HG02763 (cell line): ENCODE measurements around the gene CA10.

Source experiments
- ATAC-seq: cut with Tn5 transposase; IDR thresholded peaks from one replicate; pipeline ENCODE4 v1.9.1; 2021; ENCODE audit warnings: mild to moderate bottlenecking, moderate library complexity; ENCODE audit not compliant: unreplicated experiment

Gene CA10

DNA sequence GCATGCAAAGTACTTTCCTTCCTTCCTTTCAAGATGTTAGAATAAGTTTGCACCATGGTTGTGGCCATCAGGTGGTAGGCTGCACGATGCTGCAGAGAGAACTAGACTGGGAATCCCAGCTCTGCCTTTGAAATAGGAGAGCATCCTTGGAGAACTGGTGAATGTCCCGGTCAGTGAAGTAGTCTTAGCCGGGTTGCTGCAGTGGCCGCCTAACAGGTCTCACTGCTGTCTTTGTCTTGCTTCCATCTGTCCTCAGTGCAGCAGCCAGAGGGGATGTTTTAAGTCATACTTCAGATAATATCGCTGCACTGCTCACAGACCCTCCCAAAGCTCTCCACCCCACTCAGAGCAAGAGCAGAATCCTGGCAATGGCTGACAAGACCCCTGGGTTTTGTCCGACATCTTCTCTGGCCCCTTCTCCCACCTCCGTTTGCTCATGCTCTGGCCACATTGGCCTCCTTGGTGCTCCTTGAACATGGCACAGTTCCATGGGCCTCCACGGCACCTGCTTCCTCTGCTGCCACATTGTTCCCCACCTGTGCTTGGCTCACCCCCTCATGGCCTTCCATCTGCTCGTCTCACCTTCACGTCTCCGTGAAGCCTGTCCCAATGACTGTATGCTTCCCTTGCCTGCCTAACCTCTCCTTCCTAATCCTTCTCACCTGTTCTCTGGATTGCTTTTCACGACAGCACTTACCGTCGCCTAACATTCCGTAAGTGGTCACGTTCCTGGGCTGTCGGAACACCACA lies 458.3 kb downstream of the CA10 start:
- no peak for ATAC-seq

DNA sequence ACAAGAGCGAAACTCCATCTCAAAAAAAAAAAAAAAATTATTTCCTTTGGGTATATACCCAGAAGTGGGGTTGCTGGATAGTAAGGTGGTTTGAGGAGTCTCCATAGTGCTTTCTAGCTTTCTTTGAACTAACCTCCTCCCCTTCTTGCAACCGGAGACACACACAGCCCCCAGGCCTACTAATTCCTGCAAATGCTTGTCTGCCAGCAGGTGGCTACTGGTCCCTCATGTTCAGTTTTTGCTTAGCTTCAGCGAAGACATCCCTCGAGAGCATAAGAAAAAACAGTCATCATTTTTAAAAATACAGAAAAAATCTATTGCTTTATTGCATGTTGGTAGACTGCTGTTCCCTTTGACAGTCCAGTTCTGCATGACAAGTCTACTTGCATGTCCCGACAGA lies 459.2 kb downstream of the CA10 start:
- ATAC-seq = no peak

DNA sequence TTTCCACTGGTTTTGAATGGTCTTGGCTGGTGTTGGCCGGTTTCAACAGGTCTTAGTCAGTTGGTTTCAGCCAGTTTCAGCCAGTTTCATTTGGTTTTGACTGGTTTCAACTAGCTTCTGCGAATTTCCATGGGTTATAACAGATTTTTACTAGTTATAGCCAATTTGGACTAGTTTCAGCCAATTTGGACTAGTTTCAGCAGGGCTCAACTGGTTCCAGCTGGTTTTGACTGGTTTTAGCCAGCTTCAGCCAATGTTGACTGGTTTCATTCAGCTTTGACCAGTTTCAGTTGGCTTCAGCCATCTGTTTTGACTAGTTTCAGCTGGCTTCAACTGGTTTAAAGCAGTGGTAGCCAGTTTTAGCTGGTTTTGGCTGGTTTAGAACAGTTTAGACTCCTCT lies 465.6 kb downstream of the CA10 start:
- ATAC-seq = no peak

DNA sequence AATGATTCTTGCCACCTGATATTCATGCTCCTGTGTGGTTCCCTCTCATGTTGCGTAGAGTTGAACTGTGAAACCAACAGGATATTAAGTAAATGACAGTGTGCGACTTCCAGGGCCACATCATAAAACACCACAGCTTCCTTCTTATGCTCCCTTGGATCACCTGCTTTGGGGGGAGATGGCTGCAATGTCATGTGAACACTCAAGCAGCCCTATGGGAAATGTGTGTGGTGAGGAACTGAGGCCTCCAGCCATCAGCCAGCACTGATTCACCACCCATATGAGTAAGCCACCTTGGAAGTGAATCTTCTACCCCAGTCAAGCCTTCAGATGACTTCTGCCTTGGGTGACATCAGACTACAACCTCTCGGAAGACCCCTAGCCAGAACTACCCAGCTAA lies 470.6 kb downstream of the CA10 start:
- ATAC-seq = no peak

- no peak for ATAC-seq
Measured at GRCh38 chr17:51685287-51685909, 473.1 kb downstream of the CA10 start.

DNA sequence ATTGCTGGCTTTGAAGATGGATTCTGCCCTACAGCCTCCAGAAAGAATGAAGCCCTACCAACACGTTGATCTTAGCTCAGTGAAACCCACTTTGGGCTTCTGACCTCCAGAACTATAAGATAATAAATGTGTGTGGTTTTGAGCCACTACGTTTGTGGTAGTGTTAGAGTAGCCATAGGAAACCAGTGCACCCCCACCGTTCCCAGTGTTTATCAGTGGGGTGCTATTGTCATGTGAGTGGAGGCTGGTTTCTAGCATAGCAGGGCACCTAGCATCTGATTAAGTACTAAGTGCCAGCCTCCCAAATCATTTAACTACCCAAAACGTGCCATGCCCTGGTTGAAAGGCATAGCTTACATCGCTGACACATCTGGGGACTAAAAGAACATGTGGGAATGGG lies 474.3 kb downstream of the CA10 start:
- no peak for ATAC-seq

DNA sequence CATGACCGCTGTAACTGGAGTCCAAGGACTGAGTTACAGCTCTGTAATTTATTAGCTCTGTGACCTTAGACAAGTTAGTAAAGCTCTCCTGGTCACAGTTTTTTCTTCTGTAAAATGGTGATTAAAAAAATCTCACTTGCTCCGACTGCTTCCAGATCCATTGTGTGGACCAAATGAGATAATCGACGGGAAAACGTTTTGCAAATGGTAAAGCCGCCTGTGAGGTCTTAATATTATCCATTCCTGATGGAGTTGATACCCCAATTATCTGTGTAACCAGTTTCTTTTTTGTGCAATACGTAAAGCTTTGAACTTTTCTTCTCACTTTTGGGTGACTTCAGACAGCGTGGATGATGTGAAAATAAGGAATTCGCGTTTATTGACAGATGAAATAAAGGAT lies 475.2 kb downstream of the CA10 start:
- ATAC-seq = no peak

- no peak for ATAC-seq
Measured at GRCh38 chr17:51682115-51682514, 476.4 kb downstream of the CA10 start.

GRCh38 chr17:51677875-51678274 lies 480.6 kb downstream of the CA10 start:
- no peak for ATAC-seq

- ATAC-seq = no peak
Measured at GRCh38 chr17:51676691-51677487, 481.6 kb downstream of the CA10 start.

- ATAC-seq = no peak
Measured at GRCh38 chr17:51674579-51675255, 483.8 kb downstream of the CA10 start.

DNA sequence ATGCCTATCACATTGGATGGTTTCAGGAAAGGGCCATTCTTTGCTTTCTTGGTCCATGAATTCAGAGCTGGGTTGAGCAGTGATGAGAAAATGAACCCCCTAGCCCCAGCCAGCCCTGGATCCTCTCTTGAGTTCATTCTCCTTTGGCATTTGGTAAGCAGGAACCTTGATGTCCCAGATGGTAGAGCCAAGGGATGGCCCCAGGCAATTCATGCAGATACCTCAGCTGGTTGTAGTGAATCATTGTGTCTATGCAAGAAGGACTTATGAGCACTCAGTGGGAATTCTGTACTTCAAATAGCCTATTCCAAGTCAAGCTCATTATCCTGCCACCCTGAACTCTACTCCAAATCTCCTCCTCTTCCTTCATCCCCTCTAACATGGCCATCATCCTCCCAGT lies 485.4 kb downstream of the CA10 start:
- no peak for ATAC-seq

GRCh38 chr17:51672065-51672464 lies 486.4 kb downstream of the CA10 start:
- ATAC-seq = no peak

DNA sequence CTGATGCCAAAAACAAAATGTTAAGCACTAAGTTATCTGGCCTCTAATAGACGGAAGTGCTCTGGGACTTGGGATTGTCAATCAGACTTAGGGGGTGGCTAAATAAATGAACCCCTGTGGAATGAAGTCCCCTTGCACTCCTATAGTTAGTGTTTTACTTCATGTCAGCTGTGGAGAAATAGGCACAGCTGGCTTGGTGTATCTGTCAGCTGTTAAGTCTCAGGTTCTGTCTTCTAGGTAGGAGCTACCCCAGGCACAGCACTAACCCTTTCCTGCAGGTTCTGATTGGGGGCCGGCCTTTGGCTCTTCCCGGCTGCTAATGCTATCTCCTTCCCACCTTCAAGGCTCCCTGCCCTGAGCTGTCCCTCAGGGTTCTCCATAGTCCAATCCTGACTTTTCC lies 487.6 kb downstream of the CA10 start:
- no peak for ATAC-seq

GRCh38 chr17:51668963-51669246 lies 489.6 kb downstream of the CA10 start:
- ATAC-seq = no peak

DNA sequence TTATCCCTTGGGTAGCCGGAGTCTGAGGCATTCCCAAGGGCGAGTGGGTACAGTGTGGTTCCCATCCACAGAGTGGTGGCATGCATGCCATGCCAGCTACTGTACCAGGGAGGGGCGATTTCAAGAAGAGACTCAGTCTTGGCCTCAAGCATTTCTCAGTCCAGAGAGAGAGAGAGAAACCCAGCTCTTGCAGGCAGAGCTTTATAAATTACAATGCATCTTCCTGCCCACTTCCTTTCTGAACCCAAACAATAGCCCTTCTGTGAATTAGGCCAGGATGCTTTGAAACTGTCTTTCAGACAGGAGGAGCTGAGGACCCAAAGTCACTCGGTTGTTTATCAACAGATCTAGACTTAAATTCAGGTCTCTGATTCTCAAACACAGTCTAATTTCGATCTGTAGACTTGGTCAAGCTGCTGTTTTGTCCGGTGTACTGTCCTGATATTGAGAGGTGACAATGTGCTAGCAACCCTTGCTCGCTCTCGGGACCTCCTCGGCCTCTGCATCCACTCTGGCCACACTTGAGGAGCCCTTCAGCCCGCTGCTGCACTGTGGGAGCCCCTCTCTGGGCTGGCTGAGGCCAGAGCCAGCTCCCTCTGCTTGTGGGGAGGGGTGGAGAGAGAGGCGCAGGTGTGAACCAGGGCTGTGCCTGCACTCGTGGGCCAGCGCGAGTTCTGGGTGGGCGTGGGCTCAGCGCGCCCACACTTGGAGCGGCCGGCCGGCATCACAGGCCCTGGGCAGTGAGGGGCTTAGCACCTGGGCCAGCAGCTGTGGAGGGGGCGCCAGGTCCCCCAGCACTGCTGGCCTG lies 490.2 kb downstream of the CA10 start:
- no peak for ATAC-seq

- ATAC-seq = no peak
Measured at GRCh38 chr17:51667706-51668083, 490.8 kb downstream of the CA10 start.

DNA sequence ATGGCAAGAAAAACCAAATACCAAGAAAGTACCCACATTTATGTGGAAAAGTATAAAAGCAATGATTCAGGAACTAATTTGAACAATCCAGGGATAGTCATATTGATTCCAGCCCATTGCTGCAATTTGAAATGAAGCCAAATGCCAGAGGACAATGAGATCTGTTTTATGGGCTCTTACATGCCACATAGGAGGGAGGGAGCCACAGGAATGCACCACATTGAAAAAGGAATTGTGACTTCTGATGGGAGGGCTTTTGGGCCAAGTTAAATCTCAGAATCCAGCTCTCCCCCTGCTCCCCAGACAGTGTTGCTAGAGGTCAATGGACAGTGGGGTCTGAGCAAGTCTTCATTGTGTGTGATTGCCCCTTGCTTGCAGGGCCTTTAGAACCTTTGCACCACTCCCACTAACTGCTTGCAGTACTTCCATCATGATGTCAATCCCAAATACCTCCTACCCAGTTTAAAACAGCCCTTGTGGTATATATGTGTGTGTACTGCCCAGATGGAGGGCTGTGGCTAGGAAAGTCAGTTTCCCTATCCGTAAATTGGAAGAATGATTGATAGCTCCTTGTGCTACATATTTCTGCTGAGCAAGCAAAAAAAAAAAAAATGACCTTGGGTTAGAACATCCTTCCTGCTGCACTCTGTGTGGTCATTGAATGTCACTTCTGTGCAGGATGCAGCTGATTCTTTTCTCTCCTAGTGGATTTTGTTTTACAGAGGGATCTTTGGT lies 491.4 kb downstream of the CA10 start:
- no peak for ATAC-seq

GRCh38 chr17:51662204-51663056 lies 496.1 kb downstream of the CA10 start:
- no peak for ATAC-seq
